ENCODE measurements around the gene MORC3. TPM values are rescaled to one million over a fixed set of nuclear protein-coding genes. Genes with fewer than 3 reads are reported as not detected.

Gene MORC3
- total and polyA plus RNA-seq, 9 of the 15 experiments (the other 6 are each of a cell fraction or from before 2014, with no cell fraction given), result 12.7 to 53.7 (median 36.0) TPM

DNA sequence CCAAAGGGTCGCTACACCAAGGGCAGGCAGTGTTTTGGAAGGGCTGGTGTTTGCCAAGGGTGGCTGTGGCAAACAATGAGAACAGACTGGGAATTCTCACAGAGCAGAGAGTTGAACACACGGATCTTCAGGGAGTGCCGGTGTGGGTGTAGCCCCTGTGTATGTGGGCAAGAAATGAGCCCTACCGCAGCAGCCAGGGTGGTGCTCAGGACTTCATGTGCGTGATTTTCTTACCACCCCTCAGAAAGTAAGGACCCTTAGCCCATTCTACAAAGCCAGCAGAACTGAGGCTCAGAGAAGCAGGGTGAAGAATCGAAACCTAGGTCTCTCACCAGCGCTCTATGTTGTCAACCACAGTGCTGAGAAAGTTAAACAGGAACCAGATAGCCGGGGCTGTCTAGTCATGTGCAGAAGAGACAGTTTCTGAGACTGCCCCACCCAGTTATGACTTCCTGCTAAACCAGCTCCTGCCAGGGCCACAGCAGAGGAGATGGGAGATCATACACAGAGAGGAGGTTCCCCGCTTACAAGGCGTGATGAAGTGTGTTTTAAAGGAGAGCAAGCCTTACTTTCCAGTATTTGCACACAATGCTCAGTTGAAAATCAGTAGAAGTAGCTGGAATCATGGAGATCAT is 21.9 kb upstream of the MORC3 start (continued):
- TF ChIP-seq, protein P1, sequence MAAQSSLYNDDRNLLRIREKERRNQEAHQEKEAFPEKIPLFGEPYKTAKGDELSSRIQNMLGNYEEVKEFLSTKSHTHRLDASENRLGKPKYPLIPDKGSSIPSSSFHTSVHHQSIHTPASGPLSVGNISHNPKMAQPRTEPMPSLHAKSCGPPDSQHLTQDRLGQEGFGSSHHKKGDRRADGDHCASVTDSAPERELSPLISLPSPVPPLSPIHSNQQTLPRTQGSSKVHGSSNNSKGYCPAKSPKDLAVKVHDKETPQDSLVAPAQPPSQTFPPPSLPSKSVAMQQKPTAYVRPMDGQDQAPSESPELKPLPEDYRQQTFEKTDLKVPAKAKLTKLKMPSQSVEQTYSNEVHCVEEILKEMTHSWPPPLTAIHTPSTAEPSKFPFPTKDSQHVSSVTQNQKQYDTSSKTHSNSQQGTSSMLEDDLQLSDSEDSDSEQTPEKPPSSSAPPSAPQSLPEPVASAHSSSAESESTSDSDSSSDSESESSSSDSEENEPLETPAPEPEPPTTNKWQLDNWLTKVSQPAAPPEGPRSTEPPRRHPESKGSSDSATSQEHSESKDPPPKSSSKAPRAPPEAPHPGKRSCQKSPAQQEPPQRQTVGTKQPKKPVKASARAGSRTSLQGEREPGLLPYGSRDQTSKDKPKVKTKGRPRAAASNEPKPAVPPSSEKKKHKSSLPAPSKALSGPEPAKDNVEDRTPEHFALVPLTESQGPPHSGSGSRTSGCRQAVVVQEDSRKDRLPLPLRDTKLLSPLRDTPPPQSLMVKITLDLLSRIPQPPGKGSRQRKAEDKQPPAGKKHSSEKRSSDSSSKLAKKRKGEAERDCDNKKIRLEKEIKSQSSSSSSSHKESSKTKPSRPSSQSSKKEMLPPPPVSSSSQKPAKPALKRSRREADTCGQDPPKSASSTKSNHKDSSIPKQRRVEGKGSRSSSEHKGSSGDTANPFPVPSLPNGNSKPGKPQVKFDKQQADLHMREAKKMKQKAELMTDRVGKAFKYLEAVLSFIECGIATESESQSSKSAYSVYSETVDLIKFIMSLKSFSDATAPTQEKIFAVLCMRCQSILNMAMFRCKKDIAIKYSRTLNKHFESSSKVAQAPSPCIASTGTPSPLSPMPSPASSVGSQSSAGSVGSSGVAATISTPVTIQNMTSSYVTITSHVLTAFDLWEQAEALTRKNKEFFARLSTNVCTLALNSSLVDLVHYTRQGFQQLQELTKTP (IDR thresholded peaks at IDR 0.05; ENCODE audit: low read depth in 1 of 2, partially characterized antibody in 2 of 2), result no peak
- no peak for TF ChIP-seq ZBTB8A (IDR thresholded peaks at IDR 0.05; ENCODE audit: partially characterized antibody)
- no peak for TF ChIP-seq FIP1L1 (IDR thresholded peaks at IDR 0.05; ENCODE audit: low read depth, low read length, poor library complexity, severe bottlenecking)
- TF ChIP-seq STAT5B (CRISPR knock-in tag; IDR thresholded peaks at IDR 0.05), result no peak
- TF ChIP-seq CBFB (CRISPR knock-in tag; IDR thresholded peaks at IDR 0.05), result no peak
- no peak for TF ChIP-seq NR2C1 (IDR thresholded peaks at IDR 0.05)
- no peak for TF ChIP-seq NR2C1 (tag; IDR thresholded peaks at IDR 0.05)
- TF ChIP-seq ZC3H8 (IDR thresholded peaks at IDR 0.05), result no peak
- TF ChIP-seq RBM22 (IDR thresholded peaks at IDR 0.05; ENCODE audit: low read depth, low read length, poor library complexity, severe bottlenecking), result no peak
- TF ChIP-seq SIX5 (IDR thresholded peaks at IDR 0.05; ENCODE audit: borderline replicate concordance in 1 of 2, insufficient read depth in 1 of 2, low read depth in 1 of 2, low read length in 2 of 2), result no peak
- TF ChIP-seq, protein P2, sequence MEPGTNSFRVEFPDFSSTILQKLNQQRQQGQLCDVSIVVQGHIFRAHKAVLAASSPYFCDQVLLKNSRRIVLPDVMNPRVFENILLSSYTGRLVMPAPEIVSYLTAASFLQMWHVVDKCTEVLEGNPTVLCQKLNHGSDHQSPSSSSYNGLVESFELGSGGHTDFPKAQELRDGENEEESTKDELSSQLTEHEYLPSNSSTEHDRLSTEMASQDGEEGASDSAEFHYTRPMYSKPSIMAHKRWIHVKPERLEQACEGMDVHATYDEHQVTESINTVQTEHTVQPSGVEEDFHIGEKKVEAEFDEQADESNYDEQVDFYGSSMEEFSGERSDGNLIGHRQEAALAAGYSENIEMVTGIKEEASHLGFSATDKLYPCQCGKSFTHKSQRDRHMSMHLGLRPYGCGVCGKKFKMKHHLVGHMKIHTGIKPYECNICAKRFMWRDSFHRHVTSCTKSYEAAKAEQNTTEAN (CRISPR knock-in tag; IDR thresholded peaks at IDR 0.05), result no peak
- no peak for TF ChIP-seq NR3C1 (CRISPR knock-in tag; IDR thresholded peaks at IDR 0.05)
- TF ChIP-seq, protein P3, sequence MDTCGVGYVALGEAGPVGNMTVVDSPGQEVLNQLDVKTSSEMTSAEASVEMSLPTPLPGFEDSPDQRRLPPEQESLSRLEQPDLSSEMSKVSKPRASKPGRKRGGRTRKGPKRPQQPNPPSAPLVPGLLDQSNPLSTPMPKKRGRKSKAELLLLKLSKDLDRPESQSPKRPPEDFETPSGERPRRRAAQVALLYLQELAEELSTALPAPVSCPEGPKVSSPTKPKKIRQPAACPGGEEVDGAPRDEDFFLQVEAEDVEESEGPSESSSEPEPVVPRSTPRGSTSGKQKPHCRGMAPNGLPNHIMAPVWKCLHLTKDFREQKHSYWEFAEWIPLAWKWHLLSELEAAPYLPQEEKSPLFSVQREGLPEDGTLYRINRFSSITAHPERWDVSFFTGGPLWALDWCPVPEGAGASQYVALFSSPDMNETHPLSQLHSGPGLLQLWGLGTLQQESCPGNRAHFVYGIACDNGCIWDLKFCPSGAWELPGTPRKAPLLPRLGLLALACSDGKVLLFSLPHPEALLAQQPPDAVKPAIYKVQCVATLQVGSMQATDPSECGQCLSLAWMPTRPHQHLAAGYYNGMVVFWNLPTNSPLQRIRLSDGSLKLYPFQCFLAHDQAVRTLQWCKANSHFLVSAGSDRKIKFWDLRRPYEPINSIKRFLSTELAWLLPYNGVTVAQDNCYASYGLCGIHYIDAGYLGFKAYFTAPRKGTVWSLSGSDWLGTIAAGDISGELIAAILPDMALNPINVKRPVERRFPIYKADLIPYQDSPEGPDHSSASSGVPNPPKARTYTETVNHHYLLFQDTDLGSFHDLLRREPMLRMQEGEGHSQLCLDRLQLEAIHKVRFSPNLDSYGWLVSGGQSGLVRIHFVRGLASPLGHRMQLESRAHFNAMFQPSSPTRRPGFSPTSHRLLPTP (IDR thresholded peaks at IDR 0.05; ENCODE audit: borderline replicate concordance, extremely low read depth, insufficient read length), result no peak
- no peak for TF ChIP-seq SIN3B (IDR thresholded peaks at IDR 0.05; ENCODE audit: low read depth)
- TF ChIP-seq, protein P4, sequence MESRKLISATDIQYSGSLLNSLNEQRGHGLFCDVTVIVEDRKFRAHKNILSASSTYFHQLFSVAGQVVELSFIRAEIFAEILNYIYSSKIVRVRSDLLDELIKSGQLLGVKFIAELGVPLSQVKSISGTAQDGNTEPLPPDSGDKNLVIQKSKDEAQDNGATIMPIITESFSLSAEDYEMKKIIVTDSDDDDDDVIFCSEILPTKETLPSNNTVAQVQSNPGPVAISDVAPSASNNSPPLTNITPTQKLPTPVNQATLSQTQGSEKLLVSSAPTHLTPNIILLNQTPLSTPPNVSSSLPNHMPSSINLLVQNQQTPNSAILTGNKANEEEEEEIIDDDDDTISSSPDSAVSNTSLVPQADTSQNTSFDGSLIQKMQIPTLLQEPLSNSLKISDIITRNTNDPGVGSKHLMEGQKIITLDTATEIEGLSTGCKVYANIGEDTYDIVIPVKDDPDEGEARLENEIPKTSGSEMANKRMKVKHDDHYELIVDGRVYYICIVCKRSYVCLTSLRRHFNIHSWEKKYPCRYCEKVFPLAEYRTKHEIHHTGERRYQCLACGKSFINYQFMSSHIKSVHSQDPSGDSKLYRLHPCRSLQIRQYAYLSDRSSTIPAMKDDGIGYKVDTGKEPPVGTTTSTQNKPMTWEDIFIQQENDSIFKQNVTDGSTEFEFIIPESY (CRISPR knock-in tag; IDR thresholded peaks at IDR 0.05), result no peak
